ENCODE data around the gene TRPV2. TPM values are rescaled to one million over a fixed set of nuclear protein-coding genes. Genes with fewer than 3 reads are reported as not detected.

The TRPV2 gene
- total RNA-seq, 2 experiments from 2014 or later, result 57.5 to 58.0 TPM

DNA sequence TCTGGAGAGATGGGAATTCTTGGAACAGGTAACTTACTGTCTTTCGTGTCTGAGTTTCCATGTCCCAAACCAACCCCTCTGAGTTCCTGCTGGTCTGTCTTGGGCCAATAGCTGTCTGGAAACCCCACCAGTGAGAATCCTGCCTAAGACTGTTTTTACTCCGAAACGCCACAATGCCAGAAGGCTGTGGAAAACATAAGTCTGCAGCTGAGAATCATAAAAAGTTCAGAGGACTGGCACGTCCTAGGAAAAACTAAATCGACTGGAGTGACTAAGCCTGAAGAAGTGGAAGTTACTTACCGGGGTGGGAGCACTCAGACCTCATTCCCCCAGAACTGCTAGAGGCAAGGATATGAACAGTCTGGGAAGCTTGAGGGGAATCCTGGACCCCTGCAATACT is 63.3 kb downstream of the TRPV2 start:
- ChIA-PET POLR2A (no interaction called here), CTCF (no interaction called here)

DNA sequence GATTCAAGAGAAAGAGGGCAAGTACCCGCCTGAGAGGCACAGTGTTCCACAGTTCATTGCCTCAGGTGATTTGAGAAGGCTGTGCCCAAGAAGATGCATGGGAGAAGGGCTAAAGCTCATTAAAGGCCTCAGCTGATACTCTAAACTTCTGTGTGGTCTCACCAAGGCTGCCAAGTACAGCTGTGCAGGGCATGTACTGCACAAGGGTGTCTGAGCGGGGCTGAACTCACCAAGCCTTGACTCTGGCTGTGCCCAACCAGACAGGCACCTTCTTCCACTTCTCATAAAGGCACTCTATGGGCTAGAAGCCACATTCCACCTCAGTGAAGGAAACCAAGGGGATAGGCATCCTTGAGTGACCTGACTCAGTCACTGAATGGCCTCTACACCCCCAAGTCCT is 63.9 kb downstream of the TRPV2 start:
- ChIA-PET POLR2A (no interaction called here), CTCF (interaction anchor here (1.2 kb wide), 1 partner anchor 11 kb away, joined by 3 read pairs; no protein-coding TSS in a partner anchor)

DNA sequence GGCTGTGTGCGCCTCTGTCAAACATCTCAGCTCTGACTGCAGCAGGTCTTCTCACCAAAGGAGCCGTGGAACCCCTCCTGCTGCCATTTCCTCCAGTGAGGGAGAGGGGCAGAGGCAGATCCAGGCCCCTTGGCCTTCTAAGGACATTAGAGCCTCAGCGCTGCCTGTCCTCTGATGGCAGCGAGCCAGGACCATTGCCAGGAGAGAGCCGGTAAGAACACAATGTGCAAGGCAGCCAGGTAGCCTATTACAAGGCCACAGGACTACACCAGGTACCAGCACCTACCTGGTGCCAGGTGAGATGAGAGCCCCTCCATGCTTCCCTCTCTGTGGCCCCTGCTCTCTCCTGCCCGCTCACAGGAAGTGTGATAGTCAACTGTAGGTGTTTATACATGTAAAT is 65.6 kb downstream of the TRPV2 start:
- CTCF ChIA-PET, result no interaction called here
- POLR2A ChIA-PET, result no interaction called here

DNA sequence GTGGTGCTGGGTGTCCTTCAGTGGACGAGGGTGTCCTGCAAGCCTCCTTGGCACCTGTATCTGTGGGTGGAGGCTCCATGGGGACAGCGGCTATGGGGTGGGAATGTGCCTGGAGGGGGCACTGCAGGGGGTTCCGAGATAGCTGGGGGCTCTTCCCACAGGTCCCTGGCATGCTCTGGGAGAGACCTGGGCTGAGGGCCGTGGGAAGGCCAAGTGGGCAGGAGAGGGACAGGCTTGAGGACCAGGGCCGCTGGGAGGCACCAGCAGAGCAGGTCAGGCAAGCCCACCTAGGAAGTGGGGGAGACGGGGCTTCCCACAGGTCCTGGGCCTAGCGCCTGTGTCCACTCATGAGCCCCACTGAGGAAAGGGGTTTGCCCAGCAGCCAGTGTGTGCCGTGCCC is 66.9 kb downstream of the TRPV2 start:
- CTCF ChIA-PET, result no interaction called here
- POLR2A ChIA-PET, result no interaction called here

DNA sequence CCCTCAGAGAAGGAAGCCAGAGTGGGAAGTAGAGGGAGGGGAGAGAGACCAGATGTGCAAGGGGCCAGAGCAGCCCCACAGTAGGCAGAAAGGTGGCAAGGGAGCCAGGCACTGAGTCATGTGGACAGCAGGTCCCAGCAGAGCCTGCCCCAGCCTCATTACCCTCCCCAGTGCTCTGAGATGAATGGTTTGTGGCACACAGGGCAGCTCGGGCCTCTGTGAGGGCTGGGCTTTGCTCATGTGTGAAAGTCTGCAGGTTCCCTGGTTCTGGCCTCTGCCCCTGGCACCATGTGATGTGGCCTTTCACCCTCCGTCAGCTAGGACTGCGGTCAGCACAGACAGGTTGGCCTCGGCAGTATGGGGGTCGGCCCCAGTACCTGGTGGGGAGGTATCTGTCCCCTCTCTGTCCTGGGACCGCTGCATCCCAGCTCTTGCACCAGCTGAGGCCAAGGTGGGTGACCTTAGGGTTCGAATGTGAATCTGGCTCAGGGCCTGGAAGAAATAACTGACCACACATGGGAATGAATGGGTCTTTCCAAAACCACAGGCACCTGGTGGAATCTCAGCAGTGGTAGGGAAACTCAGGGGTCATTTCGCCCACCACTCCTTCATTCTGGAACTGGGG is 67.8 kb downstream of the TRPV2 start:
- CTCF ChIA-PET, result no interaction called here

DNA sequence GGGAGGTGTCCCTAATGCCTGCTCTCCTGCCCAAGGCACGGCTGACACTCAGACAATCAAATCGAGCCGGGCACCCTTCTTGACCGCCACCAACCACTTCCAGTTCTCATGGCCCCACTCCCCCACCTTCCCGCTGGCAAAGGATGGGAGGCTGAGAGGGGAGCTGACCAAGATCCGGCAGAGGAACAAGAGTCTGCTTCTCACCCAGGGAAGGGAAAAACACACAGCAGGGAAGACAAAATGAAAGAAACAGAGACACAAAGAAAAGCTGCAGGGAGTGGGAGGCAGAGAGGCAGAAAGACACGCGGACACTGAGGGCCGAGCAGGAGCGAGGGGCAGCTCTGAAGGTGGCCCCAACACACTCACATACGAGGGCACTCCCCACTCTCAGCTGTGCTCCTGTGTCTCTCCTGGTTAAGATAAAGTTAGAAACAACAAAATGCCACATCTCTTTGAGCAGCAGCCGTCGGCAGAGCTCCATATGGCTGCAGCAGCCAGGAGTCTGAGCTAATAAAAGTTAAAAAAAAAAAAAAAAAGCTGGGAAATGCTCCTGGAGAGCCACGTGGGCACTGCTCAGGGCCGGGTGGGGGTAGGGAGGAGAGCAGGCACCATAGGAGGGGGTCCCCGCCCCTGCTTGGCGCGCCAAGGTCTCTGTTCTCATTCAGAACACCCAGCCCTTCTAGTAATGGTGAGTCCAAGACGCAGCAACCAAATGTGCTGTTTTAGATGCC is 69.2 kb downstream of the TRPV2 start:
- ChIA-PET CTCF (interaction anchor here (0.7 kb wide), 1 partner anchor 37 kb away, joined by 3 read pairs; no protein-coding TSS in a partner anchor), POLR2A (no interaction called here)

More for the DNA sequence above, 67.8 kb downstream of the TRPV2 start:
- POLR2A ChIA-PET, result no interaction called here

Other genes starting within 250 kb of the TRPV2 start
- gene NCOR1, start 200.0 kb upstream of the TRPV2 start, total RNA-seq, result 100 to 1,000 TPM; 137 to 147 TPM
- 10 to 100 TPM; 31.8 to 32.6 TPM for gene PIGL, start 198.4 kb upstream of the TRPV2 start, total RNA-seq
- gene CENPV, start 62.1 kb upstream of the TRPV2 start, total RNA-seq, result 10 to 100 TPM; 77.3 to 81.8 TPM
- gene UBB, start 34.5 kb upstream of the TRPV2 start, total RNA-seq, result 1,000 to 10,000 TPM; 1,664 to 1,756 TPM
- 1 to 10 TPM; 1.6 to 1.8 TPM for gene LRRC75A, start 76.6 kb downstream of the TRPV2 start, total RNA-seq
- 1 to 10 TPM; 7.1 to 8.8 TPM for gene ZNF287, start 153.6 kb downstream of the TRPV2 start, total RNA-seq
- gene ZNF624, start 238.3 kb downstream of the TRPV2 start, total RNA-seq, result 1 to 10 TPM; 3.2 to 4.4 TPM

Measured in activated CD8-positive, alpha-beta memory T cell treated with anti-CD3 and anti-CD28 coated beads for 36 hours (primary cell).